Smooth muscle cell (in vitro differentiated cells): ENCODE data around the gene FGF1. TPM values are rescaled to one million over a fixed set of nuclear protein-coding genes. Genes with fewer than 3 reads are reported as not detected.
A peak's percentile ranks its signal among the peaks of the same experiment; 100 is the strongest.

Source experiments
- DNase-seq: peaks from one replicate; lab custom pipeline; 2025; ENCODE audit not compliant: unreplicated experiment; lab: John Stamatoyannopoulos, UW
- H2AFZ ChIP-seq: fragments of 200-600 bp; sonication (generic); 2 replicates; pipeline ENCODE4 v1.6.0; 2016; ENCODE audit warnings: antibody characterized with exemption, low read depth, mild to moderate bottlenecking
- H3F3A ChIP-seq: fragments of 200-600 bp; sonication (generic); 2 replicates; pipeline ENCODE4 v1.6.0; 2017; ENCODE audit warnings: antibody characterized with exemption, low read depth
- H3K27ac ChIP-seq: fragments of 200-600 bp; sonication (generic); 2 replicates; pipeline ENCODE4 v1.5.1; 2016; ENCODE audit warnings: low read depth, mild to moderate bottlenecking
- H3K27me3 ChIP-seq: fragments of 200-600 bp; sonication (generic); 2 replicates; pipeline ENCODE4 v1.6.1; 2016; ENCODE audit warnings: low read depth, mild to moderate bottlenecking
- H3K36me3 ChIP-seq: fragments of 200-600 bp; sonication (generic); 2 replicates; pipeline ENCODE4 v1.5.1; 2016; ENCODE audit warnings: low read depth
- H3K4me1 ChIP-seq: fragments of 200-600 bp; sonication (generic); 2 replicates; pipeline ENCODE4 v1.5.1; 2016; ENCODE audit warnings: low read depth
- H3K4me2 ChIP-seq: fragments of 200-600 bp; sonication (generic); 2 replicates; pipeline ENCODE4 v1.6.0; 2016; ENCODE audit warnings: mild to moderate bottlenecking
- H3K4me3 ChIP-seq: fragments of 200-600 bp; sonication (generic); 2 replicates; pipeline ENCODE4 v1.5.1; 2016; ENCODE audit warnings: mild to moderate bottlenecking
- H3K79me2 ChIP-seq: fragments of 200-600 bp; sonication (generic); 2 replicates; pipeline ENCODE4 v1.6.0; 2016; ENCODE audit warnings: low read depth, mild to moderate bottlenecking
- H3K9ac ChIP-seq: fragments of 200-600 bp; sonication (generic); 2 replicates; pipeline ENCODE4 v1.6.0; 2016; ENCODE audit warnings: low read depth
- H3K9me3 ChIP-seq: fragments of 200-600 bp; sonication (generic); replicated peaks from 2 replicates; pipeline ENCODE4 v1.5.1; 2016; ENCODE audit warnings: low read depth
- H4K20me1 ChIP-seq: fragments of 200-600 bp; sonication (generic); 2 replicates; pipeline ENCODE4 v1.6.0; 2016; ENCODE audit warnings: low read depth
- CTCF ChIP-seq: fragments of 200-600 bp; sonication (generic); IDR thresholded peaks from 2 replicates; pipeline ENCODE4 v1.5.1; 2017; ENCODE audit warnings: borderline replicate concordance, mild to moderate bottlenecking, antibody characterized with exemption; ENCODE audit not compliant: insufficient read depth, poor library complexity, severe bottlenecking
- WGBS: methylation state at CpG from one replicate; pipeline ENCODE4 v1.1.7; 2016; ENCODE audit warnings: low lambda C conversion rate; 5-methylcytosine and 5-hydroxymethylcytosine counted together
- polyA plus RNA-seq: library from polyadenylated mRNA; unstranded; fragments of >200 nt; fragmentation: Nextera tagmentation; extraction: Ambion mirVana; gene quantifications from 2 replicates; pipeline ENCODE4 v1.2.1, GENCODE V29; 2016
- total RNA-seq: library from RNA; depleted of rRNA; stranded (reverse); fragments of >200 nt; gene quantifications from 2 replicates; pipeline ENCODE4 v1.2.3, GENCODE V29; 2014

The FGF1 gene
- total and polyA plus RNA-seq, 2 experiments from 2014 or later: 91.7 to 111 TPM

GRCh38 chr5:142698447-142699183, 12.7 kb upstream of the FGF1 start:
- no peak for DNase-seq
- Histone ChIP-seq H2AFZ (no peak overlapping the region), H3K4me3 (no peak overlapping the region), H3K27me3 (no peaks in the 10 kb centered on the region), H4K20me1 (no peaks in the 10 kb centered on the region), H3K4me2 (peak overlapping the region; percentile 67), H3K79me2 (no peaks in the 10 kb centered on the region), H3F3A (peaks cover 3% of the 10 kb centered on the region), H3K9me3 (no peaks in the 10 kb centered on the region), H3K27ac (peak overlapping the region; percentile 72), H3K36me3 (no peaks in the 10 kb centered on the region), H3K9ac (no peak overlapping the region), H3K4me1 (peaks cover 10% of the 10 kb centered on the region)
- no peak for TF ChIP-seq CTCF
- 39% methylated on average over 9 of the region's 9 CpGs for WGBS

- H2AFZ ChIP-seq: no peak overlapping the region
- H3K9ac ChIP-seq: no peak overlapping the region
- no peak overlapping the region for H3K4me3 ChIP-seq
- no peak for TF ChIP-seq CTCF
- WGBS: 75% methylated on average over 8 of the region's 8 CpGs
- no peaks in the 10 kb centered on the region for H4K20me1 ChIP-seq
- no peaks in the 10 kb centered on the region for H3K36me3 ChIP-seq
- H3K4me1 ChIP-seq: peaks cover 10% of the 10 kb centered on the region
- no peak for DNase-seq
- peak overlapping the region; percentile 67 for H3K4me2 ChIP-seq
- peak overlapping the region; percentile 72 for H3K27ac ChIP-seq
- no peaks in the 10 kb centered on the region for H3K27me3 ChIP-seq
- H3K79me2 ChIP-seq: no peaks in the 10 kb centered on the region
- no peaks in the 10 kb centered on the region for H3K9me3 ChIP-seq
- H3F3A ChIP-seq: peaks cover 3% of the 10 kb centered on the region
Observed at GRCh38 chr5:142697356-142698255, 11.7 kb upstream of the FGF1 start.

GRCh38 chr5:142696379-142696778, 10.5 kb upstream of the FGF1 start:
- no peaks in the 10 kb centered on the region for H3K79me2 ChIP-seq
- H3K4me3 ChIP-seq: no peak overlapping the region
- H3K27ac ChIP-seq: peak overlapping the region; percentile 72
- WGBS: 100% methylated on average over 3 of the region's 3 CpGs
- H2AFZ ChIP-seq: no peak overlapping the region
- H3K4me1 ChIP-seq: peaks cover 10% of the 10 kb centered on the region
- no peak for TF ChIP-seq CTCF
- no peaks in the 10 kb centered on the region for H3K9me3 ChIP-seq
- no peak overlapping the region for H3K4me2 ChIP-seq
- no peak for DNase-seq
- H3K36me3 ChIP-seq: no peaks in the 10 kb centered on the region
- no peaks in the 10 kb centered on the region for H4K20me1 ChIP-seq
- H3K9ac ChIP-seq: no peak overlapping the region
- H3F3A ChIP-seq: peaks cover 3% of the 10 kb centered on the region
- no peaks in the 10 kb centered on the region for H3K27me3 ChIP-seq
